Neural cell (in vitro differentiated cells): ENCODE data around the gene CLEC4C. TPM values are rescaled to one million over a fixed set of nuclear protein-coding genes. Genes with fewer than 3 reads are reported as not detected.
"Not testable (repeated sequence)": the region's sequence is repeated elsewhere in the genome, so short reads cannot be mapped to it uniquely, and the experiment has no call there.

Experiments used
- H2AFZ ChIP-seq: fragments of 200-600, 300-800 bp; sonication (generic), shearing (Covaris generic); 2 replicates; pipeline ENCODE4 v1.6.0; 2014; ENCODE audit warnings: low read depth, mild to moderate bottlenecking, antibody characterized with exemption, low read length, moderate library complexity
- H3F3A ChIP-seq: fragments of 200-600 bp; shearing (Covaris generic); 2 replicates; pipeline ENCODE4 v1.6.1; 2016; ENCODE audit warnings: mild to moderate bottlenecking, moderate library complexity, mixed read lengths, antibody characterized with exemption, low read length; ENCODE audit not compliant: insufficient read depth, poor library complexity, severe bottlenecking
- H3K27ac ChIP-seq: fragments of 200-600, 300-800 bp; sonication (generic), shearing (Covaris generic); 2 replicates; pipeline ENCODE4 v1.5.1; 2014; ENCODE audit warnings: mild to moderate bottlenecking, low read length, moderate library complexity
- H3K27me3 ChIP-seq: fragments of 300-800, 200-600 bp; sonication (generic), shearing (Covaris generic); 2 replicates; pipeline ENCODE4 v1.6.0; 2014; ENCODE audit warnings: mild to moderate bottlenecking, low read depth, low read length, moderate library complexity; ENCODE audit not compliant: insufficient read depth
- H3K36me3 ChIP-seq: fragments of 300-800, 200-600 bp; sonication (generic), shearing (Covaris generic); 2 replicates; pipeline ENCODE4 v1.5.1; 2014; ENCODE audit warnings: mild to moderate bottlenecking, antibody characterized with exemption, low read length, moderate library complexity; ENCODE audit not compliant: insufficient read depth
- H3K4me2 ChIP-seq: fragments of 300-800, 200-600 bp; sonication (generic), shearing (Covaris generic); 2 replicates; pipeline ENCODE4 v1.6.0; 2014; ENCODE audit warnings: mild to moderate bottlenecking, low read length
- H3K4me3 ChIP-seq: fragments of 300-800, 200-600 bp; sonication (generic), shearing (Covaris generic); 2 replicates; pipeline ENCODE4 v1.5.1; 2014; ENCODE audit warnings: mild to moderate bottlenecking, low read length, moderate library complexity
- H3K79me2 ChIP-seq: fragments of 200-600 bp; shearing (Covaris generic); replicated peaks from 2 replicates; pipeline ENCODE4 v1.6.0; 2014; ENCODE audit warnings: mild to moderate bottlenecking, low read length, moderate library complexity; ENCODE audit not compliant: insufficient read depth
- H3K9ac ChIP-seq: fragments of 300-800, 200-600 bp; sonication (generic), shearing (Covaris generic); 2 replicates; pipeline ENCODE4 v1.6.1; 2016; ENCODE audit warnings: mild to moderate bottlenecking, low read length, mixed read lengths
- H3K9me2 ChIP-seq: fragments of 200-600 bp; shearing (Covaris generic); 2 replicates; pipeline ENCODE4 v1.6.1; 2016; ENCODE audit warnings: mild to moderate bottlenecking, low read length, mixed read lengths; ENCODE audit not compliant: insufficient read depth
- H3K9me3 ChIP-seq: fragments of 200-600, 300-800 bp; sonication (generic), shearing (Covaris generic); 2 replicates; pipeline ENCODE4 v1.6.1; 2016; ENCODE audit warnings: mild to moderate bottlenecking, mixed run types, low read length, moderate library complexity, mixed read lengths
- H4K20me1 ChIP-seq: fragments of 200-600 bp; shearing (Covaris generic); 2 replicates; pipeline ENCODE4 v1.6.1; 2016; ENCODE audit warnings: mild to moderate bottlenecking, mixed run types; ENCODE audit not compliant: insufficient read depth
- CTCF ChIP-seq: fragments of 450-650 bp; IDR thresholded peaks from 2 replicates; pipeline ENCODE4 v1.5.1; 2014; ENCODE audit warnings: antibody characterized with exemption, mild to moderate bottlenecking, moderate library complexity; ENCODE audit not compliant: poor library complexity, severe bottlenecking
- EP300 ChIP-seq: fragments of 450-650 bp; conservative IDR thresholded peaks from 2 replicates; pipeline ENCODE4 v1.6.1; 2014; ENCODE audit warnings: antibody characterized with exemption, mild to moderate bottlenecking, moderate library complexity; ENCODE audit not compliant: poor library complexity, severe bottlenecking
- EZH2 ChIP-seq: fragments of 200-600, 300-800 bp; shearing (Covaris generic), sonication (generic); IDR thresholded peaks from 2 replicates; pipeline ENCODE4 v1.6.1; 2014; ENCODE audit warnings: antibody characterized with exemption, low read length, borderline replicate concordance, mild to moderate bottlenecking; ENCODE audit not compliant: insufficient read depth, poor library complexity, severe bottlenecking
- MXI1 ChIP-seq: fragments of 450-650 bp; conservative IDR thresholded peaks from 2 replicates; pipeline ENCODE4 v1.6.1; 2014; ENCODE audit warnings: antibody characterized with exemption, mild to moderate bottlenecking; ENCODE audit not compliant: poor library complexity, severe bottlenecking
- POLR2AphosphoS5 ChIP-seq: IDR thresholded peaks from 2 replicates; pipeline ENCODE4 v1.6.1; 2012
- RAD21 ChIP-seq: fragments of 450-650 bp; conservative IDR thresholded peaks from 2 replicates; pipeline ENCODE4 v1.6.1; 2014; ENCODE audit warnings: antibody characterized with exemption, mild to moderate bottlenecking, moderate library complexity
- REST ChIP-seq: IDR thresholded peaks from 2 replicates; pipeline ENCODE4 v1.6.1; 2012; ENCODE audit warnings: borderline replicate concordance
- SMC3 ChIP-seq: fragments of 450-650 bp; conservative IDR thresholded peaks from 2 replicates; pipeline ENCODE4 v1.6.1; 2014; ENCODE audit warnings: antibody characterized with exemption, mild to moderate bottlenecking, moderate library complexity; ENCODE audit not compliant: poor library complexity
- TAF1 ChIP-seq: IDR thresholded peaks from 2 replicates; pipeline ENCODE4 v1.6.1; 2012; ENCODE audit warnings: low read depth
- polyA plus RNA-seq: library from polyadenylated mRNA; depleted of rRNA; stranded (reverse); fragments of >200 nt; gene quantifications from 2 replicates; pipeline ENCODE4 v1.2.3, GENCODE V29; 2014

CLEC4C gene
- polyA plus RNA-seq, 1 donor from 2014 or later, result not detected

- Histone ChIP-seq H3K9ac (no peak overlapping the region), H3K27ac (no peak overlapping the region), H3K79me2 (no peaks in the 10 kb centered on the region), H3K4me2 (no peak overlapping the region), H3K9me2 (no peaks in the 10 kb centered on the region), H3K9me3 (no peaks in the 10 kb centered on the region), H4K20me1 (no peaks in the 10 kb centered on the region), H3K27me3 (no peaks in the 10 kb centered on the region), H3K4me3 (no peak overlapping the region), H3K36me3 (no peaks in the 10 kb centered on the region), H2AFZ (no peak overlapping the region), H3F3A (no peaks in the 10 kb centered on the region)
- no peak for TF ChIP-seq RAD21
Measured at GRCh38 chr12:7784701-7785100, 37.5 kb upstream of the CLEC4C start.

GRCh38 chr12:7783433-7783832, 36.3 kb upstream of the CLEC4C start:
- not testable (repeated sequence) for H3K9me2 ChIP-seq, H3K9me3 ChIP-seq, H3F3A ChIP-seq, H4K20me1 ChIP-seq, H3K4me3 ChIP-seq, H3K36me3 ChIP-seq, H2AFZ ChIP-seq, H3K9ac ChIP-seq, H3K27me3 ChIP-seq, H3K4me2 ChIP-seq, H3K79me2 ChIP-seq, H3K27ac ChIP-seq

GRCh38 chr12:7782055-7782454, 34.9 kb upstream of the CLEC4C start:
- Histone ChIP-seq H4K20me1 (no peaks in the 10 kb centered on the region), H3K4me2 (no peak overlapping the region), H3K79me2 (no peaks in the 10 kb centered on the region), H3K36me3 (no peaks in the 10 kb centered on the region), H3K9me3 (no peaks in the 10 kb centered on the region), H3F3A (no peaks in the 10 kb centered on the region), H2AFZ (no peak overlapping the region), H3K9ac (no peak overlapping the region), H3K27ac (no peak overlapping the region), H3K4me3 (no peak overlapping the region), H3K27me3 (no peaks in the 10 kb centered on the region), H3K9me2 (no peaks in the 10 kb centered on the region)
- TF ChIP-seq POLR2AphosphoS5 (no peak), CTCF (no peak), SMC3 (no peak), EP300 (no peak)

GRCh38 chr12:7781274-7781673, 34.1 kb upstream of the CLEC4C start:
- Histone ChIP-seq H3K9me2 (no peaks in the 10 kb centered on the region), H3K79me2 (no peaks in the 10 kb centered on the region), H3K9ac (no peak overlapping the region)

More at GRCh38 chr12:7781274-7781673, 34.1 kb upstream of the CLEC4C start:
- Histone ChIP-seq H3K27me3 (no peaks in the 10 kb centered on the region), H3F3A (no peaks in the 10 kb centered on the region), H3K27ac (no peak overlapping the region), H3K4me2 (no peak overlapping the region), H4K20me1 (no peaks in the 10 kb centered on the region), H3K4me3 (no peak overlapping the region), H3K36me3 (no peaks in the 10 kb centered on the region), H2AFZ (no peak overlapping the region), H3K9me3 (no peaks in the 10 kb centered on the region)
- no peak for TF ChIP-seq TAF1
- no peak for TF ChIP-seq SMC3
- TF ChIP-seq RAD21, result no peak
- no peak for TF ChIP-seq MXI1
- TF ChIP-seq REST, result no peak
- TF ChIP-seq POLR2AphosphoS5, result no peak
- TF ChIP-seq CTCF, result no peak
- TF ChIP-seq EP300, result no peak
- TF ChIP-seq EZH2, result no peak
